DMS79 (cell line): ENCODE measurements around the gene STEEP1.

Experiments used
- DNase-seq: peaks from one replicate; lab custom pipeline; 2025; lab: John Stamatoyannopoulos, UW

STEEP1 gene

DNA sequence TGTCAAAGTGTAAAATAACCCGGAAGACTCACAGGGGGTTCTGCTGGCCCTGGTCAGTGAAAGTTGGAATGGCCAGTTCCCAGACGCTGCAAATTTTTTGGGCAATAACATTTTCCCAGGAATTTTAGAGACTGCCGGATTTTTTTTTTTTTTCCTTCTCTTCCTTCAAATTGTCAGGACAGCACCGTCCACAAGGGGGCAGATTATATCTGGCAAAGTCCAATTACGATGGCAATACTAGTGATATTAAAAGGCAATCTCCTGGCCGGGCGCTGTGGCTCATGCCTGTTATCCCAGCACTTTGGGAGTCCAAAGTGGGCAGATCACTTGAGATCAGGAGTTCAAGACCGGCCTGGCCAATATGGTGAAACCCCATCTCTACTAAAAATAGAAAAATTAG is 76.5 kb downstream of the STEEP1 start:
- no peak for DNase-seq
